ENCODE measurements around the gene CERK. TPM values are rescaled to one million over a fixed set of nuclear protein-coding genes. Genes with fewer than 3 reads are reported as not detected.

CERK gene
- total and polyA plus RNA-seq, 2 of the 8 experiments (the other 6 are each of a cell fraction or from before 2014, with no cell fraction given): 26.6 to 59.0 TPM

DNA sequence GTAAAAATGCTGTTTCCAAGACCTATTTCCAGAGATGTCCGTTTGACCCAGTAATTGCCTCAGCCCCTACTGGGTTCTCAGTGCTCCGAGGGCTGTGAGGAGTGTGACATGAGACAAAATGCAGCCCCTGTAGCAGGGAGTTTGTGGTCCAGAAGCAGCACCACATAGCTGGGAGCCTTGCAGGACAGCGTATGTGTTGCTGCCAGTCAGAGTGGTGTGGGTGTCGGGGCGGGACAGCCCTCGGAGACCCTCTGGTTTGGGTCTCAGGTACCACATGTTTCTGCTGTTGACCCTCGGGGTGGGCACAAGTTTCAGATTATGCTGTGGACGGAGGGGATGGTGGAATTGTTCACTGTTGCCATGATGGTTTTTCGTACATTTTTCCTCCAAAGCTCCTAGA lies 41.6 kb upstream of the CERK start:
- H3K9me3 ChIP-seq (ENCODE audit: insufficient read depth in 2 of 2, low read depth in 1 of 2, low read length in 1 of 2): no peaks in the 10 kb centered on the region
- H3K4me3 ChIP-seq (ENCODE audit: extremely low read depth in 1 of 4, insufficient read depth in 2 of 4, low read depth in 3 of 4, low read length in 4 of 4): no peak overlapping the region
- no peaks in the 10 kb centered on the region for H3K23me2 ChIP-seq (ENCODE audit: low read depth, low read length)
- no peak overlapping the region for H3K4me2 ChIP-seq (ENCODE audit: insufficient read depth in 1 of 2, low read depth in 2 of 2, low read length in 2 of 2)
- peaks cover 0 to 4% (median under 1%) of the 10 kb centered on the region in 4 experiments; a peak in 3 of 7 replicates for H3K4me1 ChIP-seq (replicated peaks in 1 of 4; ENCODE audit: control insufficient read depth in 3 of 4, insufficient read depth in 4 of 4, low read length in 3 of 4)
- no peak for FAIRE-seq
- no peaks in the 10 kb centered on the region; a peak in 1 of 7 replicates for H3K27me3 ChIP-seq (replicated peaks in 1 of 4; ENCODE audit: control insufficient read depth in 3 of 4, extremely low read depth in 1 of 4, insufficient read depth in 3 of 4, low read length in 3 of 4)
- WGBS, 2 experiments (ENCODE audit: extremely low coverage in 1 of 2, insufficient coverage in 1 of 2, insufficient read length in 1 of 2, insufficient replicate concordance in 2 of 2, low coverage in 1 of 2, low lambda C conversion rate in 2 of 2, missing lambda C conversion rate in 1 of 2): 91% methylated on average over 9 of the region's 9 CpGs; no CpG with 5 or more reads in 1 of the 2 experiments
- H3K4ac ChIP-seq (replicated peaks; ENCODE audit: insufficient read length, low read depth, low read length): no peak overlapping the region
- peaks cover 18% of the 10 kb centered on the region for H3K79me1 ChIP-seq (ENCODE audit: low read depth, low read length)
- no peak overlapping the region for H2BK12ac ChIP-seq (ENCODE audit: low read depth, low read length)
- no peak overlapping the region for H3K23ac ChIP-seq (ENCODE audit: insufficient read length)
- H2BK15ac ChIP-seq (ENCODE audit: low read length): no peak overlapping the region
- POLR2A ChIA-PET (ENCODE audit: partially characterized antibody): interaction anchor here (1.0 kb wide), 1 partner anchor 17 kb away, joined by 6 read pairs; the partner anchor contains the start of gene TBC1D22A
- no peak overlapping the region for H3K27ac ChIP-seq (ENCODE audit: low read depth, low read length)
- TF ChIP-seq KDM5A (IDR thresholded peaks at IDR 0.05; ENCODE audit: low read length) (no peak), SAP30 (IDR thresholded peaks at IDR 0.05; ENCODE audit: insufficient read depth, insufficient replicate concordance, low read length) (no peak), RFX5 (IDR thresholded peaks at IDR 0.05; ENCODE audit: borderline replicate concordance, low read depth, low read length) (no peak)
- TF ChIP-seq, protein P1, sequence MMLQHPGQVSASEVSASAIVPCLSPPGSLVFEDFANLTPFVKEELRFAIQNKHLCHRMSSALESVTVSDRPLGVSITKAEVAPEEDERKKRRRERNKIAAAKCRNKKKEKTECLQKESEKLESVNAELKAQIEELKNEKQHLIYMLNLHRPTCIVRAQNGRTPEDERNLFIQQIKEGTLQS (IDR thresholded peaks at IDR 0.05; ENCODE audit: insufficient read depth, low read depth, low read length): no peak
- no peak overlapping the region for H2AK5ac ChIP-seq (ENCODE audit: low read depth, low read length)
- DNase-seq (ENCODE audit: low read depth in 1 of 2, low spot score in 2 of 2): no peak
- H3K9ac ChIP-seq (replicated peaks in 1 of 4; ENCODE audit: extremely low read depth in 1 of 4, low read depth in 3 of 4, low read length in 3 of 4): no peak overlapping the region
- peaks cover 0 to 75% of the 10 kb centered on the region in 2 experiments; a peak in 2 of 4 replicates for H3K79me2 ChIP-seq (ENCODE audit: control insufficient read depth in 1 of 2, insufficient read depth in 2 of 2, low read length in 2 of 2)
- no peak overlapping the region for H2AFZ ChIP-seq (ENCODE audit: low read length)
- peaks cover 3 to 9% of the 10 kb centered on the region in 2 experiments for H4K20me1 ChIP-seq (replicated peaks in 1 of 2; ENCODE audit: control insufficient read depth in 1 of 2, insufficient read depth in 2 of 2, low read length in 2 of 2)
- H3K56ac ChIP-seq (replicated peaks; ENCODE audit: insufficient read length, low read depth, low read length): no peak overlapping the region
- CTCF ChIA-PET (ENCODE audit: partially characterized antibody): interaction anchor here (0.7 to 3.4 kb wide), 2 partner anchors 20 to 24 kb away, joined by 3 to 15 read pairs; no protein-coding TSS in a partner anchor
- no peak overlapping the region for H3K18ac ChIP-seq (ENCODE audit: extremely low read depth, low read length)
- H3K36me3 ChIP-seq (ENCODE audit: control insufficient read depth in 2 of 4, insufficient read depth in 4 of 4, low read length in 3 of 4): no peaks in the 10 kb centered on the region
- no peak overlapping the region for H2BK20ac ChIP-seq (ENCODE audit: low read length)
- H2BK5ac ChIP-seq (ENCODE audit: low read depth, low read length): no peak overlapping the region
- H4K5ac ChIP-seq (ENCODE audit: insufficient read length, low read depth, low read length): no peak overlapping the region
- no peak overlapping the region for H3K14ac ChIP-seq (ENCODE audit: insufficient read length)
- H4K91ac ChIP-seq (replicated peaks; ENCODE audit: insufficient read length, low read length): no peak overlapping the region
- H2BK120ac ChIP-seq (replicated peaks; ENCODE audit: low read depth, low read length): no peak overlapping the region
- H4K8ac ChIP-seq (ENCODE audit: extremely low read depth, insufficient read depth, low read length): 0 out of 2 replicates have a peak overlapping the region, but pooled peaks have one; percentile 35

All from H1 (cell line).